ENCODE results near the gene FREY1. TPM values are rescaled to one million over a fixed set of nuclear protein-coding genes. Genes with fewer than 3 reads are reported as not detected.

The FREY1 gene
- total and polyA plus RNA-seq, 2 donors from 2014 or later: 0.99 to 1.0 TPM

- Histone ChIP-seq H3K9me3 (ENCODE audit: control insufficient read depth in 2 of 3, insufficient read depth in 1 of 3, low read length in 3 of 3) (no peaks in the 10 kb centered on the region), H3K9ac (ENCODE audit: low read length in 3 of 3) (peak overlapping the region; percentile 65 to 95 (median 78)), H3K27me3 (ENCODE audit: control insufficient read depth, insufficient read depth, low read length) (no peaks in the 10 kb centered on the region), H3K27ac (ENCODE audit: low read depth in 2 of 2, low read length in 2 of 2) (peak overlapping the region; percentile 79 to 87), H3K4me1 (ENCODE audit: control insufficient read depth in 2 of 3, insufficient read depth in 2 of 3, low read depth in 1 of 3, low read length in 3 of 3) (peaks cover 0 to 28% (median 3%) of the 10 kb centered on the region in 3 donors), H3K4me3 (ENCODE audit: low read length in 3 of 3) (peak overlapping the region; percentile 79 to 98 (median 91)), H3K36me3 (ENCODE audit: control insufficient read depth in 2 of 3, insufficient read depth in 3 of 3, low read length in 3 of 3) (peaks cover 0 to 28% (median 10%) of the 10 kb centered on the region in 3 donors)
- DNase-seq: peak in 1 of 5 donors; percentile 83
- no peak for FAIRE-seq
- intact Hi-C loops (cut with DNase I): no loop called here
- no peak for TF ChIP-seq CTCF (IDR thresholded peaks at IDR 0.05; ENCODE audit: borderline replicate concordance, extremely low read depth, insufficient read depth)
Observed at GRCh38 chr11:45917286-45917622, 10.2 kb upstream of the FREY1 start.

GRCh38 chr11:45915446-45915845 lies 8.4 kb upstream of the FREY1 start:
- Histone ChIP-seq H3K27ac (ENCODE audit: low read depth in 2 of 2, low read length in 2 of 2) (no peak overlapping the region), H3K27me3 (ENCODE audit: control insufficient read depth, insufficient read depth, low read length) (no peaks in the 10 kb centered on the region), H3K9me3 (ENCODE audit: control insufficient read depth in 2 of 3, insufficient read depth in 1 of 3, low read length in 3 of 3) (no peaks in the 10 kb centered on the region), H3K9ac (ENCODE audit: low read length in 3 of 3) (no peak overlapping the region), H3K36me3 (ENCODE audit: control insufficient read depth in 2 of 3, insufficient read depth in 3 of 3, low read length in 3 of 3) (peaks cover 0 to 28% (median 16%) of the 10 kb centered on the region in 3 donors), H3K4me3 (ENCODE audit: low read length in 3 of 3) (no peak overlapping the region), H3K4me1 (ENCODE audit: control insufficient read depth in 2 of 3, insufficient read depth in 2 of 3, low read depth in 1 of 3, low read length in 3 of 3) (peaks cover 0 to 20% (median 3%) of the 10 kb centered on the region in 3 donors)
- intact Hi-C loops (cut with DNase I): no loop called here
- FAIRE-seq (no peak), DNase-seq (peak in 1 of 5 donors; percentile 58)
- no peak for TF ChIP-seq CTCF (IDR thresholded peaks at IDR 0.05; ENCODE audit: borderline replicate concordance, extremely low read depth, insufficient read depth)

- Histone ChIP-seq H3K4me3 (ENCODE audit: low read length in 3 of 3) (no peak overlapping the region), H3K36me3 (ENCODE audit: control insufficient read depth in 2 of 3, insufficient read depth in 3 of 3, low read length in 3 of 3) (peaks cover 0 to 28% (median 16%) of the 10 kb centered on the region in 3 donors), H3K27me3 (ENCODE audit: control insufficient read depth, insufficient read depth, low read length) (no peaks in the 10 kb centered on the region), H3K9ac (ENCODE audit: low read length in 3 of 3) (no peak overlapping the region), H3K27ac (ENCODE audit: low read depth in 2 of 2, low read length in 2 of 2) (no peak overlapping the region), H3K4me1 (ENCODE audit: control insufficient read depth in 2 of 3, insufficient read depth in 2 of 3, low read depth in 1 of 3, low read length in 3 of 3) (peaks cover 0 to 10% (median 3%) of the 10 kb centered on the region in 3 donors), H3K9me3 (ENCODE audit: control insufficient read depth in 2 of 3, insufficient read depth in 1 of 3, low read length in 3 of 3) (no peaks in the 10 kb centered on the region)
- no peak for TF ChIP-seq CTCF (IDR thresholded peaks at IDR 0.05; ENCODE audit: borderline replicate concordance, extremely low read depth, insufficient read depth)
- DNase-seq (no peak), FAIRE-seq (no peak)
- intact Hi-C loops (cut with DNase I): no loop called here
Observed at GRCh38 chr11:45913942-45914635, 7.0 kb upstream of the FREY1 start.

Measured in kidney (tissue), 14 donors.